ENCODE measurements around the gene TUBB.
"Not testable (repeated sequence)": the region's sequence is repeated elsewhere in the genome, so short reads cannot be mapped to it uniquely, and the experiment has no call there.

TUBB gene

GRCh38 chr6:30741063-30741779 is 21.1 kb downstream of the TUBB start:
- no peak for DNase-seq

DNA sequence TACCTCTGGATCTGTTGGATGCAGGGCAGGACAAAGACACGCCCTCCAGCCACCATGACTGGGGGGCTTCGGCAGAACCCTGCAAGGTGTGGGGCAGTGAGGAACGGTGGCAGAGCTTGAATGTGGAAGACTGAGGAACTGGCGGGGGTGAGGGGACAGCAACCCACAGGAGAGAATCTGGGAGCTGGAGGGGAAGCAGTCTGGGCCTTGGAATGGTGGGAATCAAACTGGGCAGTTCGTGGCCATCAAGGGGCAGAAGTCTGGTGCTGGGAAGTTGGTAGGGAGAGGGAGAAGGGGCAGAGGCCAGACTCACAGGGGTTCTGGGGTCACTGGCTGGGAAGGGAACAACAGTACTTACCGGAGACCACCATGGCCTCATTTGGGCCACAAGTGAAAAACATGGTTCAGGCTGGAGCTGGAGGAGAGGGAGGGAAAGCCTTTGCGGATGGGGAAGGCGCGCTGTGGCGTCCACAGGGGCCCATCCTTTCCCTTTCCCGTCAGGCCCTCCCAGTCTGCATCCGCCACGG is 21.7 kb downstream of the TUBB start:
- DNase-seq, result no peak

DNA sequence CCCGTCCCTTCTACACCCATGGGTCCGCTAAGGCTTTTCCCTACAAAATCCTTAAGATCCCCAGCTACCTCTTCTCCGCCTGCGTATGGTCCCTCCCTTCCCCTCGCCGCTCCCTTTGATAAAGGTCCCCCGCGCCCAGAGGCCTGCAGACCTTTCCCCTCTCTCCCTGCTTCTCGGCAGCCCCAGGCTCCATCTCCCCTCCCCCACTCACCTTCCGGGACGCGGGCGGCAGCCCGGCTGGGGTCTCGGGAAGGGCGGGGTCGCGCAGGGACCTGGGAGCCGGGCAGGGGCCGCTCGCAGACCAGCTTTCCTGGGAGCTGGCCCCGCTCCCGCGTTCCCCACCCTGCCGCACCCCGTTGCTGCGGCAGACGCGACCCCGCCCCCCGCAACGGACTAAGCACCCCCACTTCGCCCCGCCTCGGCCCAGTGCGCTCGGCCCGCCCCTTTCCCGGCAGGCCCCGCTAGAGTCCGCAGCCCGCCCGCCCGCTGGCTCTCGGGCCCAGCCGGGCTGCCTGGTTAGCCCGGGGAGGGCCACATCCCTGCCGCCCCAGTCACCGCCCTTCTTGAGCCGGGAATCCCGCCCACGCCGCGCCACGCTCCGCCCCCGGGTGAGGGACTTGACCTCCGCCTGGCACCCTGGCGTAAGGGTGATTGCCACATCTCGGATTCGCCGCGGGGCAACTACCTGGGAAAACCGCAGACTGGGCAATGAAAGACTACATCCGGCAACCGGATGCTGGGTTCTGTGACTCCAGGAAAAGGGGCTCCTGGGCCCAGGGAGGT is 22.4 kb downstream of the TUBB start, which contains the start of gene FLOT1:
TSS of gene FLOT1 (minus strand) at position 372 of the 783 bp plus-strand sequence. CDS start 498 bp downstream, outside the sequence.
- peak; percentile 25 for DNase-seq

GRCh38 chr6:30743099-30744053 is 23.2 kb downstream of the TUBB start:
- no peak for DNase-seq

DNA sequence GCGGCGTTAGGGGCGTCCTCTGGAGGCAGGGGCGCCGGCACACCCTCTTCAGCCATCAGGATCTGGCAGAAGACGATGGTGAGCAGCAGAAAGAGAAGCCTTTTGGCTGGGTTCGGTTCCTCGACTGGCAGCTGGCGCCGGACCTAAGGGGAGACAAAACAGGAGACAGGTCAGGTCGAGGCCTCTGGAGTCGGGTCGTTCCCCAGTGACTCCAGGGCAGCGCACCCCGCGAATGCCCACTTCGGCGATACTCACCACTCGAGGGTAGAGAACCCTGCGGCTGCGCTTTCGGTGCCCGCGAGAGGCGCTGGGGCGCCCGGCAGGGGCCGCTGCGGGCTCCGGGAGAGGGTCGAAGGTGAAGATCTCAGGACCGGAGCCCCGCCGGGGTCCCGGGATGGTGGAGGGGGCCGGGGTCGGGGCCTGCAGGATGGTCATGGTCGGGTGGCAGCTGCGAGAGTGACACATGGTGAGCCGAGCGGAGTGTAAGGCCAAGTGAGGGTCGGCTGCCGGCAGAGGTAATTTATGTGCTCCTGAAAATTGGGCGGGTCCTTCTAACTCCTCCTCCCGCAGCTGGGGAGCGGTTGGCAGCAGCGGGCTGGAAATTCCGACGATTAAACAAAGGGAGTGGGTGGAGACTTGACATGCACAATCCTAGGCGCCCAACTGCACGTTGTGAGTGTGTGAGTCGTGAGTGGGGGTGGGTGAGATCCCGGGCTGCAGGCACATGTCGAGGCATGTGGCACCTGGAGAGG is 24.1 kb downstream of the TUBB start, which contains the start of gene IER3:
TSS of gene IER3 (minus strand) at position 494 of the 752 bp plus-strand sequence. CDS start at position 465, 29 bp downstream.
- DNase-seq, result no peak

- DNase-seq, result no peak
Measured at GRCh38 chr6:30747300-30747687, 27.1 kb downstream of the TUBB start.

GRCh38 chr6:30747902-30748769 is 28.0 kb downstream of the TUBB start:
- no peak for DNase-seq

DNA sequence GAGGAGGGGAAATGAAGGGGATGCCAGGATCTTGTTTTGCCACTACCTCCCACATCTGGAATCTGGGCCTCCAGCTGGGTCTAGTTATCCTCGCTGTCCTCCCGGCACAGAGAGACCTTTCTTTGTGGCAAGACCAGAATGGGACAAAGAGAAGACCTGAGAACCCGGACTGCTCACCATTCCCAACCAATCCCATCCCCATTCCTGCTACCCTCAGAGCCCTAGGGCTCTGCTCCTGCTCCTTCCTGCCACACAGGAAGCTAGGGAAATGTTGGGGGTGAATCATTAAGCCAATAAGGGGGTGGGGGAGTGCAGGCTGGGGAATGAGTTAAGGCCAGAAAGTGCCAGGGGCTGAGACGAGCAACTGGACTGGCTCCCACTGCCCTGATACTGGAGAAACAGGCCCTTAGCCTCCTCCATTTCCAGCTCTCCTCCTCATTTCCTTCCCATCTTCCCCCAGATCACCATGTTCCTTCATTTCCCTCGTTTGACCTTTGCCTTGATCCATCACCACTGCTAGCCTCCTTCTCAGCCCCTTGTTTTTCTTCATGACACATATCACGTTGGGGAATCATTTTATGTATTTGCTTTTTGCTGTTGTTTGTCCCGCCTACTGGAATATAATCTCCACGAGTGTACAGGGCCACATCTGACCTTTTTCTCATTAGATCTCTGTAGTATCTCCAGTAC is 28.8 kb downstream of the TUBB start:
- no peak for DNase-seq

GRCh38 chr6:30749554-30750378 is 29.6 kb downstream of the TUBB start:
- no peak for DNase-seq

- DNase-seq, result no peak
Measured at GRCh38 chr6:30750379-30750668, 30.2 kb downstream of the TUBB start.

DNA sequence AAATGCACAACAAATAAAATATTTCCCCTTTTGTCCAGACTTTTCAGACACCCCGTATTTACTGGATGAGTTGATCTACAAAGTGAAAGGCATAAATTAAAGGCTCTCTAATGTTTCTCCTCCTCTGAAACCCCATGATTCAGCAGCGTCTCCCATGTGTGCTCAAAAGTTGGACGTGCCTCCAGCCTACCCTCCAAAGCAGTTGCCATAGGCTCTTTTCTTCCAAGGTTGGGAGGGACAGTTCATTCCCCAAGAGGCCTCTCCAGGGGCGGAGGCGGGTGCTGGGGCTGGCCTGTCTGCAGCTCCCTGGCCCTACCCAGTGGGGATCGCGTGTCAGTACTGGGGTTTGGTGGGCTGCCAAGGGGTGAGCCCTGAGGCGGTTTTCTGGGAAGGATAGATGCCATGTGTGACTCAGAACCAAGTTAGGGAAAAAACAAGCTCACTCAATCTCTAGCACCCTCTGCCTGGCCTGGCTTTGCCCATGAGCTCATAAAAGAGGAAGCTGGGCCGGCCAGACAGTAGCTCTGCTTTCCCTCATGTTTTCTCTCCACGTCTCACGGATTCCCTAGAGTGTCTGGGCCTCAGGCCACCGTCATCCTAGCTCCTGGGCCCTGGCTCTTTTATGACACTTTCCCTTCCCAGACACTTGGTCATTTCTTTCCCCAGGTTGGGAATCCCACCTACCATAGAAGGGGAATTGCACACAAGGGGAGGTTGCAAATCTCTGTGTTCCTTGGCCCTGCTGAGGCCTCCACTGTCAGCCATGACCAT is 32.2 kb downstream of the TUBB start:
- peak; percentile 92 for DNase-seq

DNA sequence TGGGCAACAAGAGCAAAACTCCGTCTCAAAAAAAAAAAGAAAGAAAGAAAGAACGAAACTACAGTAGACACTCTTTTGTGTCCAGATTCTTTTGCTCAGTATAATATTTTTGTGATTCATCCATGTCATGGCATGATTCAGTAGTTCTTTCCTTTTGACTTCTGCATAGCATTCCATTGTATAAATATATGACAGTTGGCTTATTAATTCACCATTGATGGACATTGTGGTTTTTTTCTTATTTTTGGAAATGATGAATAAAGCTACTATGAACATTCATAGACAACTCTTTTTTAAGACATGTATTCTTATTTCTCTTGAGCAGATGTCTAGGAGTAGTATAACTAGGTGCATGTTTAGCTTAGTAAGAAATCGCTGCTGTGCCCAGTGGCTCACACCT is 34.5 kb downstream of the TUBB start:
- no peak for DNase-seq

GRCh38 chr6:30756405-30757003 is 36.4 kb downstream of the TUBB start:
- not testable (repeated sequence) for DNase-seq

GRCh38 chr6:30757261-30757904 is 37.2 kb downstream of the TUBB start:
- DNase-seq, result no peak

GRCh38 chr6:30759575-30760239 is 39.6 kb downstream of the TUBB start:
- DNase-seq, result no peak

DNA sequence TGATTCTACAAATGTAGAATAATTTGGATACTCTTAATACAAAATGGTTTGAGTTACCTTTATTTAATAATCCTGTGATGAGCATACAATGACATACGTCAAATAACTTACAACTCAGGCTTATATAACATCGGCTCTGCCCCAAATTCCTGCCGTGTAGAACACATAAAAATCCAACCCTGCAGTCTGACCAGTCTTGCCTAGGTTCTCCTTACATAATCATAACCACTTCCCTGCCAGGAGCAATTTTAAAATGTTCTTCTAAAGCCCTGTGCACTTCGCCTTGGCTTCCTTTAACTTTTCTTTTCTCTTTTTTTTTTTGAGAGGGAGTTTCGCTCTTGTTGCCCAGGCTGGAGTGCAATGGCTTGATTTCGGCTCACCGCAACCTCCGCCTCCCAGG is 40.4 kb downstream of the TUBB start:
- no peak for DNase-seq

DNA sequence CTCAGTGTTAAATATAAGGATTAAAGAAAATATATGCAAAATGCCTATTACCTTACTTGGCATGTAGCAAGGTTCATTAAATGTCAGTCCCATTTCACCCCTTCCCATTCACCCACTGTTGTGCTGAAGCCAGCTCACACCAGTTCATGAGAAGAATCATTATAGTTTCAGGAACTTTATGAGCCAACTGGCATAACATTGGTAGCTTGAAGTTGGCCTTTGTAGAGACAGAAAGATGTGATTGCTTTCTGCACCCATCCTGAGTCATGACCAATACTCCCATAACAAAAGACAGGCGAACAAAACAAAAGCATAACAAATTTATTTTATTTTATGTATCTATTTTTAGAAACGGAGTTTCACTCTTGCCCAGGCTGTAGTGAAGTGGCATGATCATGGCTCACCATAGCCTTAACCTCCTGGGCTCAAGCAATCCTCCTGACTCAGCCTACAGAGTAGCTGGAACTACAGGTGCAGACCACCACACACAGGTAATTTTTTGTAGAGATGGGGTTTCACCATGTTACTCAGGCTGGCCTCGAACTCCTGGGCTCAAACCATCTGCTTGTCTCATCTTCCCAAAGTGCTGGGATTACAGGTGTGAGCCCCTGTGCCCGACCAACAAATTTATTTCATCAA is 41.8 kb downstream of the TUBB start:
- DNase-seq, result no peak

Data from NCI-H446 treated with DMSO at 0.1 percent for 48 hours (cell line).